GM23248 (cell line): Measurements from ENCODE around the gene KPNA6. TPM values are rescaled to one million over a fixed set of nuclear protein-coding genes. Genes with fewer than 3 reads are reported as not detected.

ENCODE experiments used
- DNase-seq: peaks from one replicate; pipeline ENCODE4 v3.0.0-alpha.2; 2015
- H2AFZ ChIP-seq: fragments of 200-600 bp; sonication (generic); 2 replicates; pipeline ENCODE4 v1.6.1; 2016; ENCODE audit warnings: antibody characterized with exemption
- H3F3A ChIP-seq: fragments of 200-600 bp; sonication (generic); 2 replicates; pipeline ENCODE4 v1.6.1; 2016; ENCODE audit warnings: mild to moderate bottlenecking, antibody characterized with exemption, mixed run types; ENCODE audit not compliant: insufficient read depth
- H3K27ac ChIP-seq: fragments of 200-600 bp; sonication (generic); 2 replicates; pipeline ENCODE4 v1.5.1; 2016; ENCODE audit warnings: mild to moderate bottlenecking
- H3K27me3 ChIP-seq: fragments of 200-600 bp; sonication (generic); replicated peaks from 2 replicates; pipeline ENCODE4 v1.6.1; 2016; ENCODE audit warnings: mild to moderate bottlenecking; ENCODE audit not compliant: insufficient read depth
- H3K36me3 ChIP-seq: fragments of 200-600 bp; sonication (generic); 2 replicates; pipeline ENCODE4 v1.6.1; 2016; ENCODE audit warnings: low read depth, mild to moderate bottlenecking
- H3K4me1 ChIP-seq: fragments of 200-600 bp; sonication (generic); 2 replicates; pipeline ENCODE4 v1.6.1; 2016; ENCODE audit warnings: mild to moderate bottlenecking; ENCODE audit not compliant: insufficient read depth
- H3K4me2 ChIP-seq: fragments of 200-600 bp; sonication (generic); one replicate; pipeline ENCODE4 v1.6.1; 2016; ENCODE audit warnings: mild to moderate bottlenecking; ENCODE audit not compliant: unreplicated experiment
- H3K4me3 ChIP-seq: fragments of 200-600 bp; sonication (generic); 2 replicates; pipeline ENCODE4 v1.5.1; 2016; ENCODE audit warnings: mild to moderate bottlenecking
- H3K79me2 ChIP-seq: fragments of 200-600 bp; sonication (generic); 2 replicates; pipeline ENCODE4 v1.6.1; 2016; ENCODE audit warnings: mild to moderate bottlenecking; ENCODE audit not compliant: insufficient read depth
- H3K9ac ChIP-seq: fragments of 200-600 bp; sonication (generic); 2 replicates; pipeline ENCODE4 v1.6.1; 2016; ENCODE audit warnings: mild to moderate bottlenecking
- H3K9me2 ChIP-seq: fragments of 200-600 bp; sonication (generic); 2 replicates; pipeline ENCODE4 v1.6.1; 2016; ENCODE audit warnings: mixed run types, mild to moderate bottlenecking, moderate library complexity; ENCODE audit not compliant: insufficient read depth
- H3K9me3 ChIP-seq: fragments of 200-600 bp; sonication (generic); one replicate; pipeline ENCODE4 v1.6.1; 2017; ENCODE audit warnings: low read depth
- H4K20me1 ChIP-seq: fragments of 200-600 bp; sonication (generic); 2 replicates; pipeline ENCODE4 v1.6.0; 2016; ENCODE audit not compliant: insufficient read depth
- EZH2 ChIP-seq: fragments of 200-600 bp; sonication (generic); IDR thresholded peaks from 2 replicates; pipeline ENCODE4 v1.6.1; 2018; ENCODE audit warnings: antibody characterized with exemption, mild to moderate bottlenecking; ENCODE audit not compliant: insufficient read depth, poor library complexity, severe bottlenecking
- EZH2phosphoT487 ChIP-seq: fragments of 200-600 bp; sonication (generic); IDR thresholded peaks from 2 replicates; pipeline ENCODE4 v1.6.1; 2018; ENCODE audit warnings: antibody characterized with exemption, moderate library complexity, mild to moderate bottlenecking, low read depth; ENCODE audit not compliant: insufficient read depth
- WGBS, 2 experiments: methylation state at CpG; one replicate each; pipeline ENCODE4 v1.1.6; 2015 to 2017; ENCODE audit warnings: low lambda C conversion rate in 2 of 2, low coverage in 1 of 2; ENCODE audit errors: missing lambda C conversion rate in 2 of 2; 5-methylcytosine and 5-hydroxymethylcytosine counted together
- in situ Hi-C: fragments of 300-500 bp; cut with MboI; formaldehyde crosslinking; loops from 2 replicates; pipeline ENCODE4 v1.15.0; 2020
- polyA plus RNA-seq: library from polyadenylated mRNA; unstranded; fragments of >200 nt; fragmentation: Nextera tagmentation; extraction: Ambion mirVana; gene quantifications from 2 replicates; pipeline ENCODE4 v1.2.1, GENCODE V29; 2016
- total RNA-seq: library from RNA; depleted of rRNA; stranded (reverse); fragments of >200 nt; shearing (Covaris generic); gene quantifications from 2 replicates; pipeline ENCODE4 v1.2.3, GENCODE V29; 2014

The KPNA6 gene
- total and polyA plus RNA-seq, 2 experiments from 2014 or later, result 38.3 to 56.0 TPM

GRCh38 chr1:32100359-32100758 lies 7.5 kb upstream of the KPNA6 start:
- Histone ChIP-seq H3K4me3 (no peak overlapping the region), H2AFZ (no peak overlapping the region), H3K9me2 (no peaks in the 10 kb centered on the region), H3K9ac (no peak overlapping the region), H3K4me2 (no peak overlapping the region), H3K27me3 (no peaks in the 10 kb centered on the region), H3K9me3 (no peaks in the 10 kb centered on the region), H3K36me3 (peaks cover 15% of the 10 kb centered on the region; the same call in 1 of the 2 replicates), H3F3A (peaks cover 21% of the 10 kb centered on the region; the same call in 1 of the 2 replicates), H3K27ac (no peak overlapping the region), H3K79me2 (no peaks in the 10 kb centered on the region), H3K4me1 (peaks cover 16% of the 10 kb centered on the region), H4K20me1 (no peaks in the 10 kb centered on the region)
- in situ Hi-C loops, result no loop called here
- TF ChIP-seq EZH2 (no peak), EZH2phosphoT487 (no peak)
- DNase-seq, result peak; percentile 23
- 83 to 87% methylated on average over 10 of the region's 10 CpGs for WGBS, 2 experiments

GRCh38 chr1:32100807-32101708 lies 6.8 kb upstream of the KPNA6 start:
- Histone ChIP-seq H4K20me1 (no peaks in the 10 kb centered on the region), H3K4me2 (peak overlapping the region; percentile 36)
- in situ Hi-C loops, result no loop called here

GRCh38 chr1:32104127-32104526 lies 3.7 kb upstream of the KPNA6 start:
- 70 to 80% methylated on average over 4 of the region's 4 CpGs for WGBS, 2 experiments

More at GRCh38 chr1:32100807-32101708, 6.8 kb upstream of the KPNA6 start:
- no peak overlapping the region for H3K27ac ChIP-seq
- TF ChIP-seq EZH2phosphoT487, result no peak
- TF ChIP-seq EZH2, result no peak
- no peak overlapping the region for H2AFZ ChIP-seq
- 87 to 88% methylated on average over 9 of the region's 9 CpGs for WGBS, 2 experiments
- H3K79me2 ChIP-seq, result no peaks in the 10 kb centered on the region
- peaks cover 14% of the 10 kb centered on the region; the same call in 1 of the 2 replicates for H3K36me3 ChIP-seq
- H3K4me1 ChIP-seq, result peaks cover 16% of the 10 kb centered on the region
- H3K9me2 ChIP-seq, result no peaks in the 10 kb centered on the region
- no peaks in the 10 kb centered on the region for H3K27me3 ChIP-seq
- H3K9ac ChIP-seq, result no peak overlapping the region
- H3F3A ChIP-seq, result peaks cover 21% of the 10 kb centered on the region; the same call in 1 of the 2 replicates
- DNase-seq, result peak; percentile 76
- H3K4me3 ChIP-seq, result peak overlapping the region; percentile 38; the same call in 1 of the 2 replicates
- H3K9me3 ChIP-seq, result no peaks in the 10 kb centered on the region

GRCh38 chr1:32105338-32105737 lies 2.5 kb upstream of the KPNA6 start:
- peaks cover 24% of the 10 kb centered on the region for H3K79me2 ChIP-seq
- WGBS, 2 experiments, result 97 to 100% methylated on average over 1 of the region's 1 CpG
- no peak overlapping the region for H3K27ac ChIP-seq
- H4K20me1 ChIP-seq, result 0 out of 2 replicates have a peak, but pooled peaks cover 3% of the 10 kb centered on the region
- TF ChIP-seq EZH2, result no peak
- no peak for TF ChIP-seq EZH2phosphoT487
- no peaks in the 10 kb centered on the region for H3K9me3 ChIP-seq
- H3K27me3 ChIP-seq, result no peaks in the 10 kb centered on the region
- peaks cover 18% of the 10 kb centered on the region for H3F3A ChIP-seq
- no peak overlapping the region for H3K9ac ChIP-seq
- H3K4me2 ChIP-seq, result no peak overlapping the region
- DNase-seq, result no peak
- H2AFZ ChIP-seq, result no peak overlapping the region
- H3K4me3 ChIP-seq, result no peak overlapping the region
- in situ Hi-C loops, result no loop called here
- H3K36me3 ChIP-seq, result 0 out of 2 replicates have a peak, but pooled peaks cover 3% of the 10 kb centered on the region
- H3K4me1 ChIP-seq, result peaks cover 24% of the 10 kb centered on the region
- H3K9me2 ChIP-seq, result no peaks in the 10 kb centered on the region

More at GRCh38 chr1:32104127-32104526, 3.7 kb upstream of the KPNA6 start:
- Histone ChIP-seq H3K27me3 (no peaks in the 10 kb centered on the region), H3F3A (peaks cover 25% of the 10 kb centered on the region), H3K4me2 (no peak overlapping the region), H4K20me1 (no peaks in the 10 kb centered on the region), H3K79me2 (peaks cover 12% of the 10 kb centered on the region), H3K36me3 (0 out of 2 replicates have a peak, but pooled peaks cover 3% of the 10 kb centered on the region), H3K4me1 (peaks cover 16% of the 10 kb centered on the region), H2AFZ (no peak overlapping the region), H3K4me3 (no peak overlapping the region), H3K9me2 (no peaks in the 10 kb centered on the region), H3K9me3 (no peaks in the 10 kb centered on the region), H3K27ac (no peak overlapping the region), H3K9ac (no peak overlapping the region)
- TF ChIP-seq EZH2phosphoT487, result no peak
- TF ChIP-seq EZH2, result no peak
- no peak for DNase-seq
- in situ Hi-C loops, result no loop called here
